Inflammatory macrophage (primary cell): ENCODE data around the gene UHRF1.
A peak's percentile ranks its signal among the peaks of the same experiment; 100 is the strongest.
"Not testable (repeated sequence)": the region's sequence is repeated elsewhere in the genome, so short reads cannot be mapped to it uniquely, and the experiment has no call there.

Experiments used
- DNase-seq, 2 donors: peaks; one replicate each; pipeline ENCODE4 v3.0.0-alpha.2; 2020 to 2022

UHRF1 gene

GRCh38 chr19:4972509-4973230, 63.4 kb downstream of the UHRF1 start:
- no peak for DNase-seq

- peak; percentile 37 to 53 for DNase-seq
These were observed 65.7 kb downstream of the UHRF1 start for GRCh38 chr19:4974880-4975469.

- not testable (repeated sequence) for DNase-seq
These were observed 66.3 kb downstream of the UHRF1 start for GRCh38 chr19:4975601-4976000.

GRCh38 chr19:4976401-4977298, 67.3 kb downstream of the UHRF1 start:
- peak; percentile 93 to 98 for DNase-seq

GRCh38 chr19:4977299-4978174, 68.2 kb downstream of the UHRF1 start:
- no peak for DNase-seq

- DNase-seq: peak; percentile 19 to 37
These were observed 70.0 kb downstream of the UHRF1 start for GRCh38 chr19:4979211-4979807.

- no peak for DNase-seq
These were observed 70.8 kb downstream of the UHRF1 start for GRCh38 chr19:4980067-4980466.

- DNase-seq: no peak
These were observed 71.8 kb downstream of the UHRF1 start for GRCh38 chr19:4980838-4981680.

GRCh38 chr19:4981681-4981958, 72.3 kb downstream of the UHRF1 start:
- DNase-seq: no peak

GRCh38 chr19:4983346-4984105, 74.2 kb downstream of the UHRF1 start:
- DNase-seq: no peak

- no peak for DNase-seq
These were observed 74.7 kb downstream of the UHRF1 start for GRCh38 chr19:4984106-4984380.

- DNase-seq: no peak
These were observed 75.2 kb downstream of the UHRF1 start for GRCh38 chr19:4984438-4984990.

- no peak for DNase-seq
These were observed 76.3 kb downstream of the UHRF1 start for GRCh38 chr19:4985551-4985991.

GRCh38 chr19:4986056-4986455, 76.8 kb downstream of the UHRF1 start:
- no peak for DNase-seq

GRCh38 chr19:4986471-4986891, 77.2 kb downstream of the UHRF1 start:
- DNase-seq: no peak

GRCh38 chr19:4987256-4987655, 78.0 kb downstream of the UHRF1 start:
- no peak for DNase-seq

GRCh38 chr19:4987692-4988370, 78.5 kb downstream of the UHRF1 start:
- DNase-seq: no peak

GRCh38 chr19:4988770-4989251, 79.5 kb downstream of the UHRF1 start:
- no peak for DNase-seq

GRCh38 chr19:4990306-4990705, 81.0 kb downstream of the UHRF1 start:
- DNase-seq: no peak

GRCh38 chr19:4991538-4991937, 82.2 kb downstream of the UHRF1 start:
- DNase-seq: no peak
